Thyroid gland (tissue), 4 donors: ENCODE data around the gene AHNAK2.

Experiments
- CTCF ChIP-seq, 6 experiments: fragments of 200-600 bp in 3 of 6; fragments of 450-650 bp in 3 of 6; sonication (generic) in 3 of 6; IDR thresholded peaks; one replicate each; pipeline ENCODE4 v1.5.1; 2016 to 2019; ENCODE audit warnings: antibody characterized with exemption in 6 of 6, mild to moderate bottlenecking in 2 of 6, inconsistent platforms in 1 of 6, moderate library complexity in 1 of 6
- POLR2A ChIP-seq, 2 donors: fragments of 450-650 bp; IDR thresholded peaks; one replicate each; pipeline ENCODE4 v1.6.1; 2017; ENCODE audit warnings: antibody characterized with exemption in 2 of 2, mild to moderate bottlenecking in 2 of 2, moderate library complexity in 1 of 2

GRCh38 chr14:104892531-104893434 is 85.4 kb downstream of the AHNAK2 start:
- TF ChIP-seq CTCF (IDR thresholded peaks at IDR 0.05), result no peak
- no peak for TF ChIP-seq POLR2A (IDR thresholded peaks at IDR 0.05)
